ENCODE data around the gene LNPK. TPM values are rescaled to one million over a fixed set of nuclear protein-coding genes. Genes with fewer than 3 reads are reported as not detected.
"Not testable (repeated sequence)": the region's sequence is repeated elsewhere in the genome, so short reads cannot be mapped to it uniquely, and the experiment has no call there.

LNPK gene
- total RNA-seq, 2 experiments from 2014 or later: 18.0 to 38.3 TPM

GRCh38 chr2:175999283-175999819 lies 2.7 kb downstream of the LNPK start:
- intact Hi-C loops (cut with micrococcal nuclease; ENCODE audit: unreplicated experiment): no loop called here
- no peak for TF ChIP-seq CTCF (conservative IDR thresholded peaks at IDR 0.05; ENCODE audit: low read length)
- TF ChIP-seq EZH2phosphoT487 (IDR thresholded peaks at IDR 0.05; ENCODE audit: borderline replicate concordance, low read depth, low read length): no peak
- no peaks in the 10 kb centered on the region for H3K9me2 ChIP-seq (ENCODE audit: insufficient read depth, low read length)
- no peak for DNase-seq (ENCODE audit: low spot score)
- BruUV-seq (replicated peaks): no TSS peak
- no peaks in the 10 kb centered on the region for H3K36me3 ChIP-seq (ENCODE audit: insufficient read depth, low read length)
- H3K27ac ChIP-seq (ENCODE audit: low read depth, low read length, poor library complexity, severe bottlenecking): no peak overlapping the region
- POLR2A ChIA-PET: interaction anchor here (0.6 to 1.0 kb wide), 3 partner anchors 11 to 32 kb away, joined by 3 to 6 read pairs (median 4); no protein-coding TSS in a partner anchor
- peaks cover 52% of the 10 kb centered on the region for H3K79me2 ChIP-seq (ENCODE audit: insufficient read depth, low read depth, low read length)
- H2AFZ ChIP-seq (ENCODE audit: low read length): no peak overlapping the region
- H3K9me3 ChIP-seq (ENCODE audit: low read length): no peaks in the 10 kb centered on the region
- H3K4me2 ChIP-seq (ENCODE audit: low read length): no peak overlapping the region
- CTCF ChIA-PET (ENCODE audit: unreplicated experiment): no interaction called here
- no peak overlapping the region for H3K4me3 ChIP-seq (ENCODE audit: low read depth, low read length, poor library complexity, severe bottlenecking)
- peaks cover 5% of the 10 kb centered on the region; the same call in 1 of the 2 replicates for H4K20me1 ChIP-seq (ENCODE audit: insufficient read depth, low read length)
- peaks cover 19% of the 10 kb centered on the region for H3K4me1 ChIP-seq (ENCODE audit: insufficient read depth, low read length, poor library complexity, severe bottlenecking)

- H3K4me1 ChIP-seq (ENCODE audit: insufficient read depth, low read length, poor library complexity, severe bottlenecking): no peaks in the 10 kb centered on the region
- H3K9me2 ChIP-seq (ENCODE audit: insufficient read depth, low read length): no peaks in the 10 kb centered on the region
- no peak for DNase-seq (ENCODE audit: low spot score)
- no peak overlapping the region for H3K27ac ChIP-seq (ENCODE audit: low read depth, low read length, poor library complexity, severe bottlenecking)
- no TSS peak for BruUV-seq (replicated peaks)
- no peaks in the 10 kb centered on the region for H3K9me3 ChIP-seq (ENCODE audit: low read length)
- ChIA-PET CTCF (ENCODE audit: unreplicated experiment) (no interaction called here), POLR2A (interaction anchor here (0.6 to 1.0 kb wide), 2 partner anchors 9 to 48 kb away, joined by 3 to 4 read pairs; no protein-coding TSS in a partner anchor)
- TF ChIP-seq EZH2phosphoT487 (IDR thresholded peaks at IDR 0.05; ENCODE audit: borderline replicate concordance, low read depth, low read length) (no peak), CTCF (conservative IDR thresholded peaks at IDR 0.05; ENCODE audit: low read length) (no peak)
- H3K36me3 ChIP-seq (ENCODE audit: insufficient read depth, low read length): peaks cover 45% of the 10 kb centered on the region
- no peak overlapping the region for H3K4me2 ChIP-seq (ENCODE audit: low read length)
- peaks cover 9% of the 10 kb centered on the region; the same call in 1 of the 2 replicates for H3K79me2 ChIP-seq (ENCODE audit: insufficient read depth, low read depth, low read length)
- intact Hi-C loops (cut with micrococcal nuclease; ENCODE audit: unreplicated experiment): no loop called here
- no peak overlapping the region for H2AFZ ChIP-seq (ENCODE audit: low read length)
- no peaks in the 10 kb centered on the region for H4K20me1 ChIP-seq (ENCODE audit: insufficient read depth, low read length)
- H3K4me3 ChIP-seq (ENCODE audit: low read depth, low read length, poor library complexity, severe bottlenecking): no peak overlapping the region
These were observed 12.0 kb downstream of the LNPK start for GRCh38 chr2:175990099-175990498.

- POLR2A ChIA-PET; H3K9me3 ChIP-seq (ENCODE audit: low read length); H3K79me2 ChIP-seq (ENCODE audit: insufficient read depth, low read depth, low read length); H3K4me2 ChIP-seq (ENCODE audit: low read length); DNase-seq (ENCODE audit: low spot score); H3K4me1 ChIP-seq (ENCODE audit: insufficient read depth, low read length, poor library complexity, severe bottlenecking); H3K4me3 ChIP-seq (ENCODE audit: low read depth, low read length, poor library complexity, severe bottlenecking); H4K20me1 ChIP-seq (ENCODE audit: insufficient read depth, low read length); H3K9me2 ChIP-seq (ENCODE audit: insufficient read depth, low read length); CTCF ChIA-PET (ENCODE audit: unreplicated experiment); BruUV-seq (replicated peaks); H2AFZ ChIP-seq (ENCODE audit: low read length); H3K27ac ChIP-seq (ENCODE audit: low read depth, low read length, poor library complexity, severe bottlenecking): not testable (repeated sequence)
- intact Hi-C loops (cut with micrococcal nuclease; ENCODE audit: unreplicated experiment): loop anchor here (5.0 kb wide), 1 partner anchor 35 kb away; no protein-coding TSS in a partner anchor
- peaks cover 56% of the 10 kb centered on the region for H3K36me3 ChIP-seq (ENCODE audit: insufficient read depth, low read length)
These were observed 14.9 kb downstream of the LNPK start for GRCh38 chr2:175987126-175987525.

Data from OCI-LY7 (cell line).